Stimulated activated CD4-positive, alpha-beta T cell treated with anti-CD3 and anti-CD28 coated beads, Interleukin-1b, Interleukin-23, amount 100 ng/mL, for 1 hour (primary cell): ENCODE measurements around the gene CWC15.
"Not testable (repeated sequence)": the region's sequence is repeated elsewhere in the genome, so short reads cannot be mapped to it uniquely, and the experiment has no call there.

Source experiments
- DNase-seq, 2 donors: peaks; one replicate each; pipeline ENCODE4 v3.0.0-alpha.2; 2020; ENCODE audit warnings: low read depth in 2 of 2

CWC15 gene

GRCh38 chr11:94973099-94973968, at the start of gene CWC15, which contains the start of gene KDM4D:
Gene CWC15, minus strand, starts transcription at chr11:94973556. Its CDS starts 1,371 bp downstream, at chr11:94972185.
Gene KDM4D, plus strand, starts transcription at chr11:94973709. Its CDS starts 23,664 bp downstream, at chr11:94997373.
- DNase-seq, result peak; percentile 80 to 86

DNA sequence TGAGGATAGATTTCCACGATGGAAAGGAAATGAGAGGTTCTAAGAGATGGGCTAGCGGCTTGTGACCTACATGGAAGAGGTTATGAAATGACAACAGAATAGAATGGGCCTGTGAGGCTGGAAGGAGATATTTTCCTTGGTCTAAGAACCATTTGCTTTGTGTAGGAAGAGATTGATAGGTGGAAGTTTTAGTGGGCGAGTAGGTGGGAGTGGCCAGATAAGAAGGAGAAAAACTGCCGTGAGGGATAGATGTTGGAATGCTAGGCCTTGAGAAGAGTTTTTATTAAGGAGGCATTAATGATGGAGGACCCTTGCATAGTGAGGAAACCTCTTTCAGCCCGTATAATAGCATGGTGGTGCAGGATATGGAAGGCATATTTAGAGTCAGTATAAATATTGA, 48.1 kb upstream of the CWC15 start:
- not testable (repeated sequence) for DNase-seq

GRCh38 chr11:95016139-95016538, 42.8 kb upstream of the CWC15 start:
- DNase-seq, result no peak

GRCh38 chr11:95014184-95014821, 40.9 kb upstream of the CWC15 start:
- DNase-seq, result no peak

GRCh38 chr11:95011376-95011775, 38.0 kb upstream of the CWC15 start:
- no peak for DNase-seq

GRCh38 chr11:95005642-95006041, 32.3 kb upstream of the CWC15 start:
- no peak for DNase-seq

DNA sequence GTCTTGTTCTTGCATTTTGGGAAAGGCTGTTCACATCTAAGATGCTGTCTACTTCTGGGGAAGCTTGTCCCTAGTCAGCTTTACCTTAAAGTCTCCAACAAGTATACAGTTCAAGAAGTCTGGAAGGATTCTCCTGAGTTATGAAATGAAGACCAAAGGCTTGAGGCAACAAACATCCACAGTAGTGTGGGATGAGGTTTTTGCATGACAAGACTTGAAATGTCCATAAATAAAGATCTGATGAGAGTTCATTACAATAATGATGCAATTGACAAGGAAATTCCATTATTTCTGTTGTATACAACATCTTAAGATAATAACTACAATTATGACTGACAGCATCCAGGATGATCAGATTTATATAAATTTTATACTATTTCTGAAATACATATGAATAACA, 30.4 kb upstream of the CWC15 start:
- no peak for DNase-seq

DNA sequence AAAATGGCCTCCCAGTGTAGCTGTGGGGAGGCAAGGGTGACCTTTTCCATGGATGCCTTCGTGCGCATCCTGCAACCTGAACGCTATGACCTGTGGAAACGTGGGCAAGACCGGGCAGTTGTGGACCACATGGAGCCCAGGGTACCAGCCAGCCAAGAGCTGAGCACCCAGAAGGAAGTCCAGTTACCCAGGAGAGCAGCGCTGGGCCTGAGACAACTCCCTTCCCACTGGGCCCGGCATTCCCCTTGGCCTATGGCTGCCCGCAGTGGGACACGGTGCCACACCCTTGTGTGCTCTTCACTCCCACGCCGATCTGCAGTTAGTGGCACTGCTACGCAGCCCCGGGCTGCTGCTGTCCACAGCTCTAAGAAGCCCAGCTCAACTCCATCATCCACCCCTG, 24.9 kb upstream of the CWC15 start:
- DNase-seq, result no peak

DNA sequence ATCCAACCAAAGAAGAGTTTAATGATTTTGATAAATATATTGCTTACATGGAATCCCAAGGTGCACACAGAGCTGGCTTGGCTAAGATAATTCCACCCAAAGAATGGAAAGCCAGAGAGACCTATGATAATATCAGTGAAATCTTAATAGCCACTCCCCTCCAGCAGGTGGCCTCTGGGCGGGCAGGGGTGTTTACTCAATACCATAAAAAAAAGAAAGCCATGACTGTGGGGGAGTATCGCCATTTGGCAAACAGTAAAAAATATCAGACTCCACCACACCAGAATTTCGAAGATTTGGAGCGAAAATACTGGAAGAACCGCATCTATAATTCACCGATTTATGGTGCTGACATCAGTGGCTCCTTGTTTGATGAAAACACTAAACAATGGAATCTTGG, 24.1 kb upstream of the CWC15 start:
- DNase-seq, result no peak

- DNase-seq, result no peak
Observed at GRCh38 chr11:94993400-94993943, 20.1 kb upstream of the CWC15 start.

GRCh38 chr11:94988748-94989147, 15.4 kb upstream of the CWC15 start:
- no peak for DNase-seq

- DNase-seq, result no peak
Observed at GRCh38 chr11:94987378-94987777, 14.0 kb upstream of the CWC15 start.

GRCh38 chr11:94975599-94975998, 2.2 kb upstream of the CWC15 start:
- no peak for DNase-seq

GRCh38 chr11:94974178-94974577, 822 bp upstream of the CWC15 start:
- no peak for DNase-seq

DNA sequence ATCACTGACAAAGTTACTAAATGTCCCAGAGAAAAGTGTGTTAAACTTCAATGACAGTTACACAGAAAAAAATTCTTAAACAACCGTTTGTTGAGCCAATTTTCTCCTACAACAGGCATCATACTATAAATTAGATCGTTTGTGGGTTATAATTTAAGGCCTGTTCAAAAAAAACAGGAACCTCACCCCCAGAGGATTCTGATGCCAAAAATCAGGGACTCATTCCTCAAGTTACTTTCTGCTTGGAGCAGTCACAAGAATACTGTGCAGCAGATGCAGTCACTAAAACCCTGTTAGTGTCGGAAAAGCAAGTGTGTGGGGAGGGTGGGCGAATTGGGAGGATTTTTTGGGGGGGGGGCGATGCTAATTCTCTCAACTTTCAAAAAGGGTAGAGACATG, 657 bp downstream of the CWC15 start:
- DNase-seq, result no peak

DNA sequence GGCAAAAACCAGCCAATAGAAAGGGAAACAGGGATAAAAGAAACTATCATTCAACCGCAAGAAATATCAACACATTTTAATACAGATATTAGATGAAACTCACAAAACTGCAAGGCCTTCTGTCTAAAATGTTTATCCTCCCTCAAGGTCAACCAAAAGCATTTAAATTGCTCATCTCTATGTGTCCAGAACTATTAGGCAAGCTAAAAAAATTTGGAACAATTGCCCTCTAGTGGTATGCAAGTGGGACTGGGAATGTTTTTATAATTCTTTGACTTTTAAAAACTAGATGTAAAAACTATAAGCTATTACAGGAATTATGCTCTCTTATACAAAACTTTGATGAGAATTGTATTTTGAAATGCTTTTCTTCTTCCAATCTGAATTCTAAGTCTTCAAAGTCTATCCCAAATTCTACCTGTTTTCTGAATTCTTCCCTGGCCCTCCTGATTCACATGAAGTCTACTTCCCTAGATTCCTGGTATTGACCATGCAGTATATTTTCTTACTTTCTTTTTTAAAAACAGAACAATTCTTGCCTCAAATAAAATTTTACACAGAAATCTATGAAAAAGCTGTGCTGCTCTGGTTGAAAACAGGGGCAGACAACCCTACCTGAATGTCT, 4.9 kb downstream of the CWC15 start:
- no peak for DNase-seq

DNA sequence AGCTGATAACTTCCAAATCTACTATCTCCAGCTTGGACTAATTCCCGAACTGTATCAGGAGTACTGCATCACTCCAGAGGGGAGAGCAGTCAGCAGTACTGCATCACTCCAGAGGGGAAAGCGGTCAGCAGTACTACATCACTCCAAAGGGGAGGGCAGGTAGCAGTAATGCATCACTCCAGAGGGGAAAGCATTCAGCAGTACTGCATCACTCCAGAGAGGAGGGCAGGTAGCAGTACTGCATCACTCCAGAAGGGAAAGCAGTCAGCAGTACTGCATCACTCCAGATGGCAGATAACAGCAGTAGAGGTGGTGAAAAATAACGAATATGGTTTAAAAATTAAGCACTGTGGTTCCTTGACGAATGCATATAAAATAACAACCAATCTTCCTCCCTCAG, 8.4 kb downstream of the CWC15 start:
- no peak for DNase-seq

GRCh38 chr11:94961255-94961654, 12.1 kb downstream of the CWC15 start:
- DNase-seq, result no peak

- DNase-seq, result no peak
Observed at GRCh38 chr11:94960488-94960887, 12.9 kb downstream of the CWC15 start.

GRCh38 chr11:94959179-94959578, 14.2 kb downstream of the CWC15 start:
- DNase-seq, result no peak

DNA sequence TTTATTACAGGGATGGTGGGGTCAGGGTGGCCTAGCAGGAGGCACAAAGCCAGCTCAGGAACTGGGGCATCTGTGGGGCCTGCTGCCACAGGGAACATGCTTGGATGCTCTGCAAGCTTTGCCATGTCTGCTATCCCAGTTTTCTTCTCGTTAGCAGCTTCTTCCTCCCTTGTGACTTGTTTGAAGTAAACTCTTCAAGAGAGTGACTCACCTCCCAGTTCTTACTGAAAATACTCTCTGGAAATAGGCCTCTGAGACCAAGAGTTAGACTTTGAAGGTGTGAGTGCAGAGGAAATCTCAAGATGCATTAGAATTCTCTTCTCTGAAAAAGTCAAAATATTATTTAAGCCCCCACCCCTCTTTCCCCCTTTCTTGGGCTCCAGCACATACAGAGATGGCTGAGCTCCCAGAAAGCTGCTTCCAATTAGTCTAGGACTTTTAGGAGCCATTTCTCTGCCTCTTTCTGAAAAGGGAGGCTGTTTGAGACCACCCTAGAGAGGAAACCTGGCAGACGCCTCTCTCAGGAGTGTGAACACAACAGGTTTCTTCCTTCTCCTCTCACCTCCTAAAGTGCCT, 15.1 kb downstream of the CWC15 start:
- DNase-seq, result no peak

- no peak for DNase-seq
Observed at GRCh38 chr11:94956963-94957362, 16.4 kb downstream of the CWC15 start.
